ENCODE measurements around the gene ELN.

The ELN gene

GRCh38 chr7:74023786-74024185 lies 4.2 kb upstream of the ELN start:
- DNase-seq (ENCODE audit: low read depth in 3 of 3) = no peak

- DNase-seq (ENCODE audit: low read depth in 3 of 3) = no peak
Measured at GRCh38 chr7:74025146-74025545, 2.8 kb upstream of the ELN start.

- no peak for DNase-seq (ENCODE audit: low read depth in 3 of 3)
Measured at GRCh38 chr7:74025730-74026129, 2.2 kb upstream of the ELN start.

- no peak for DNase-seq (ENCODE audit: low read depth in 3 of 3)
Measured at GRCh38 chr7:74026406-74026902, 1.5 kb upstream of the ELN start.

GRCh38 chr7:74026903-74027682 lies 880 bp upstream of the ELN start:
- DNase-seq (ENCODE audit: low read depth in 3 of 3) = peak; percentile 29 to 42 (median 33)

GRCh38 chr7:74028321-74028838 lies 407 bp downstream of the ELN start:
- DNase-seq (ENCODE audit: low read depth in 3 of 3) = no peak

GRCh38 chr7:74029089-74029785 lies 1.3 kb downstream of the ELN start:
- no peak for DNase-seq (ENCODE audit: low read depth in 3 of 3)

- no peak for DNase-seq (ENCODE audit: low read depth in 3 of 3)
Measured at GRCh38 chr7:74029991-74030415, 2.0 kb downstream of the ELN start.

GRCh38 chr7:74030861-74031260 lies 2.9 kb downstream of the ELN start:
- no peak for DNase-seq (ENCODE audit: low read depth in 3 of 3)

GRCh38 chr7:74031403-74032190 lies 3.6 kb downstream of the ELN start:
- no peak for DNase-seq (ENCODE audit: low read depth in 3 of 3)

- DNase-seq (ENCODE audit: low read depth in 3 of 3) = no peak
Measured at GRCh38 chr7:74032191-74032490, 4.2 kb downstream of the ELN start.

GRCh38 chr7:74032624-74033371 lies 4.8 kb downstream of the ELN start:
- DNase-seq (ENCODE audit: low read depth in 3 of 3) = no peak

- DNase-seq (ENCODE audit: low read depth in 3 of 3) = no peak
Measured at GRCh38 chr7:74033372-74034311, 5.7 kb downstream of the ELN start.

GRCh38 chr7:74037609-74038008 lies 9.6 kb downstream of the ELN start:
- no peak for DNase-seq (ENCODE audit: low read depth in 3 of 3)

- no peak for DNase-seq (ENCODE audit: low read depth in 3 of 3)
Measured at GRCh38 chr7:74038194-74038961, 10.4 kb downstream of the ELN start.

- no peak for DNase-seq (ENCODE audit: low read depth in 3 of 3)
Measured at GRCh38 chr7:74039337-74039736, 11.4 kb downstream of the ELN start.

- no peak for DNase-seq (ENCODE audit: low read depth in 3 of 3)
Measured at GRCh38 chr7:74040101-74040790, 12.3 kb downstream of the ELN start.

- DNase-seq (ENCODE audit: low read depth in 3 of 3) = no peak
Measured at GRCh38 chr7:74040791-74041520, 13.0 kb downstream of the ELN start.
